Measurements from ENCODE around the gene TEX10.

- no peak for TF ChIP-seq GATA2 (IDR thresholded peaks at IDR 0.05; ENCODE audit: low read depth, low read length)
- no peak for TF ChIP-seq GATA3 (IDR thresholded peaks at IDR 0.05; ENCODE audit: low read depth, low read length)
These were observed 10.9 kb downstream of the TEX10 start for GRCh38 chr9:100341889-100342288.
